ENCODE data around the gene NFX1.

NFX1 gene

DNA sequence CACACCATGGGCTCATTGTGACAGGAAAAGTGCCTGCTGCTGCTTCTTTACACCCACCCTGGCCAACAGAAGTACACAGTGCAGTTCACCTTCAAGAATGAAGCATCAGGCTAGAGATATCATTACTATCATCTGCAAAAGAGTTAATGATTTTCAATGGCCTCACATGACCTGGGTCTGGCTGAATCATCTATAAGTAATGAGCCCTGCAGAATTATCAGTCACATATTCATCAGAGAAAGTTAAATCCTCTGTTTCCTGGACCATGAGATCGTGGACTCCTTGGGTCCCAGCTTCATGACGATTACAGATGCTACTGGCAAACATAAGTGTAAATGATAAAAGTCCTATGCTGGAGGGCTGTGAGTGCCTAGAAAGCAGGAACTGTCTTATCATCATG, 34.1 kb upstream of the NFX1 start:
- peaks cover 65% of the 10 kb centered on the region for H3K36me3 Mint-ChIP-seq (ENCODE audit: insufficient read depth)
- no peaks in the 10 kb centered on the region for H3K27me3 Mint-ChIP-seq
- DNase-seq (no peak), ATAC-seq (replicated peaks) (no peak)
- peaks cover 2 to 3% of the 10 kb centered on the region in 2 donors for H3K4me1 Mint-ChIP-seq (ENCODE audit: low read depth in 2 of 2)
- H3K27ac Mint-ChIP-seq: no peak overlapping the region
- no peaks in the 10 kb centered on the region for H3K9me3 Mint-ChIP-seq
- H3K4me3 Mint-ChIP-seq: no peak overlapping the region

DNA sequence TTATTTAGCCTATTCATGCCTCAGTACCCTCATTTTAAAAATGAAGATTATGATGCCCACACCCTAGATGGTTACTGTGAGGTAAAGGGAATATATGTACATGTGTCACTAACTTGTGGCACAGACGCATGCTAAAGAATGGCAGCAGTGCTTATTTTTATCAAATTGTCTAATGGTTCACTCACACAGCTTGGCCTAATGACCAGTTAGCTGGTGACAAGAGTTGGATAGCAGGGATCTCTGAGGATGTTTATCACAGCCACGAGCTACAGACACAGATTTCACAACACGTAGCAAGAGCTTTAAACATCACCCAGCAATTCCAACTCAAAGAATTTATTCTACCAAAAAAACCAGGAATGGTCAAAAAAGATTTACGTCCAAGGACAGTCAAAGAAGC, 33.0 kb upstream of the NFX1 start:
- Mint-ChIP-seq H3K36me3 (ENCODE audit: insufficient read depth) (peaks cover 73% of the 10 kb centered on the region), H3K4me1 (ENCODE audit: low read depth in 2 of 2) (peaks cover 2 to 3% of the 10 kb centered on the region in 2 donors)

DNA sequence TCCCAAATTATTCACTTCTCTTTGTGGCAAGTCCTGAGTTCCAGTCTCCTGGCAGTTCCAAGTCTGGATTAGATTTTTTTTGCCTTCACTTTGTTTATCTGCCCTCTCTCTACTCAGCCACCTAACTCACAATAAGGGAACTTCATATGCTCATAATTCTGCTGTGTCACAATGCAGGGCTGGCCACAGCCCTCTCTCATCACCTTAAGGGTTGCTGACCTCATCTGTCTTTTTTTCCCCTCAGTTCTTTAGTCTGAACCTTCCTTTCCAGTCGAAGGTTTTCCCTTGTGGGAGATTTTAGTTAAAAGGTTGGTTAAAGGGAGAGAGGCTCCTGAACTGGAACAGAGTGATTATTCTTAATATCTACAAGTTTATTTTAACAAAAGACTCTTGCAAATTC, 29.9 kb upstream of the NFX1 start:
- DNase-seq: no peak
- no peak for ATAC-seq (replicated peaks)
- H3K4me1 Mint-ChIP-seq (ENCODE audit: low read depth in 2 of 2): peaks cover 19 to 25% of the 10 kb centered on the region in 2 donors
- no peaks in the 10 kb centered on the region for H3K27me3 Mint-ChIP-seq
- no peaks in the 10 kb centered on the region for H3K9me3 Mint-ChIP-seq
- no peak overlapping the region for H3K4me3 Mint-ChIP-seq
- H3K36me3 Mint-ChIP-seq (ENCODE audit: insufficient read depth): peaks cover 65% of the 10 kb centered on the region
- no peak overlapping the region for H3K27ac Mint-ChIP-seq

More for the DNA sequence above, 33.0 kb upstream of the NFX1 start:
- no peak for DNase-seq
- Mint-ChIP-seq H3K4me3 (no peak overlapping the region), H3K27me3 (no peaks in the 10 kb centered on the region), H3K27ac (no peak overlapping the region), H3K9me3 (no peaks in the 10 kb centered on the region)
- ATAC-seq (replicated peaks): no peak

DNA sequence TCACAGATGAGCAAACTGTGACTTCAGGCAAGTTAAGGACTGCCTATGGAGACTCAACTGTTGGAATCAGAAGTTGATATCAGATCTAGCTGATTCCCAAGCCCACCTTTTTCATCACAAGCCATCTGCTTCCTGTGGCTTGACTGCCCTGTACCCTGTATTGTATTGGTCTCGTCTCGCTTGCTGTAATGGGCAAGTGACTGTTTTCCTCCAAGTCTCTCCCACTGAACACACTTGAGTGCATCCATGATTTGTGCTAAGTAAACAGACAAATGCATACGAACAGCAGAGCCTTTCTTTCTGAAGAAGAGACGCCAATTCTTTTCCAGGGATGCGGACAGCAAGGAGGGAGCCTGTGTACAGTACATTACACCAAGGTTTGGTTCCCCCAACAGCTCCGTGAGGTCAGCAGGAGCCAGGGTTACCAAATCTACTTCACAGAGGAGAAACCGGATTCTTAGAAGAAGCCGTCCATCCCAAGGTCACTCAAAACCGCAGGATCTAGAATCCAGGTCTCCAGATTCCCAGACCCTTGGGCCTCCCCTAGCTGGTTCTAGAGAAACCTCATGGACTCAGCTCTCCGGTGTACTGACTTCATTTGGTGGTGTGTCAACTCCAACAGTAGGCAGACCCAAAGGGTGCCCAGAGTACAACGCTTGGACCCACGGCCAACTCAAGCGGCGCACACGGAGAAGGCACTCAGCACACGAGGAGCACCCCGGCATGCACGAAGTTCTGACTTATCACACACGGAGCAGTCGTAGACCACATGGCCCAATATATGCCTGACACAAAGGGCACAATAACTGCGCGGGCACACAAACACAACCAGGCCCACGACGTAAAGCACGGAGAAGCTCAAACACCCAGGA, 26.9 kb upstream of the NFX1 start:
- ATAC-seq (replicated peaks) (no peak), DNase-seq (peak in 1 of 3 experiments; percentile 10)
- H3K36me3 Mint-ChIP-seq (ENCODE audit: insufficient read depth): peaks cover 54% of the 10 kb centered on the region
- H3K27ac Mint-ChIP-seq: peak overlapping the region; percentile 91 to 97
- H3K4me3 Mint-ChIP-seq: peak overlapping the region; percentile 88 to 96
- no peaks in the 10 kb centered on the region for H3K9me3 Mint-ChIP-seq
- peaks cover 35 to 44% of the 10 kb centered on the region in 2 donors for H3K4me1 Mint-ChIP-seq (ENCODE audit: low read depth in 2 of 2)
- no peaks in the 10 kb centered on the region for H3K27me3 Mint-ChIP-seq

DNA sequence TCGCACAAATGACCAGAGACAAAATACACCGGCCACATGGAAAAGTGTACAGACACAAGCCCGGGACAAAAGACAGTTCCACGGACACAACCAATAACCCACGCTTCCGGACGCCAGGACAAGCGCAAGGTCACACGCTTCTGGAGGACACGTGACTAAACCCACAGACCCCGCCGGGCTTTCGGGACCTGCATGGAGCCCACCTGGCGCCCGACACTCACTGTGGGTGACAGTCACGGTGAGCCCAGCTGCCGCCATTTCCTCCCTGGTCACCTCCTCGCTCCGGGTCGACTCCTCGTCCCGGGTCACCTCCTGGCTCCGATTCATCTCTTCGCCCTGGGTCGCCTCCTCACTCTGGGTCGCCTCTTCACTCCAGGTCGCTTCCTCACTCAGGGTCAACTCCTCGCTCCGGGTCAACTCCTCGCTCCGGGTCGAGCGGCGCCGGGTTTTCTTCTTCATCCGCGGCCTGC, 26.3 kb upstream of the NFX1 start:
- H3K9me3 Mint-ChIP-seq: no peaks in the 10 kb centered on the region
- H3K27me3 Mint-ChIP-seq: no peaks in the 10 kb centered on the region
- DNase-seq: no peak
- peak overlapping the region; percentile 88 to 96 for H3K4me3 Mint-ChIP-seq
- H3K27ac Mint-ChIP-seq: peak overlapping the region; percentile 91 to 97
- H3K4me1 Mint-ChIP-seq (ENCODE audit: low read depth in 2 of 2): peaks cover 32 to 44% of the 10 kb centered on the region in 2 donors
- peak; percentile 2 for ATAC-seq (replicated peaks)
- H3K36me3 Mint-ChIP-seq (ENCODE audit: insufficient read depth): peaks cover 48% of the 10 kb centered on the region

DNA sequence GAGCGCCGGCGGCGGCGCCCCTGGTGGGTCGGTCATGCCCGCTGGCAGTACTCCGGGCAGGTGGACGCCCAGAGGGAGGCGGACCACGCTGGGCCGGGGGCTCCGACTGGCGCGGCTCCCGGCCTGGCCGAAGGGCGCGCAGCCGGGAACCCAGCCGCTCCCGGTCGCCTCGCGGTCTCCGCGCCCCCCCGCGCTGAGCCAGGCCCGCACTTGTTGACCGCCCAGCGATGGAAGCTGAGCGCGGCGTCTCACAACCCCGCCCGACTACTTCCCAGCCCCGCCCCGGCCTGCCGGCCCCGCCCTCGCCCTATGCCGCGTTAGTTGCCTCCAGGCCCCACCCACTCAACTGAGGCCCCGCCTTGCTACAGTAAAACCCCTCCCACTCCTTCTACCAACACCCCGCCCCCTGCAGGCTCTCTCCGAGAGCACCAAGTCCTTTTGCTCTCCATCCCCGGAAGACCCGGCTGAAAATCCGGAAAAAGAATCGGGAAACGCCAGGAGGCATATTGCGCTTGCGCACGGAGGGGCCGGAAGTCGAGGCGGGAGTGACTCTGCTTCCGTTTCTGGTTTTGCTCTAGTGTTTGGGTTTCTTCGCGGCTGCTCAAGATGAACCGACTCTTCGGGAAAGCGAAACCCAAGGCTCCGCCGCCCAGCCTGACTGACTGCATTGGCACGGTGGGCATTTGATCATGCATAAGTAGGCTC, 25.7 kb upstream of the NFX1 start, which contains the start of the genes BAG1 and CHMP5:
Gene BAG1 (minus strand): TSS at position 236 of the 705 bp plus-strand sequence.
Gene CHMP5 (plus strand): TSS at position 577 of the 705 bp plus-strand sequence. CDS start 30 bp downstream, at position 607.
- peaks cover 32 to 44% of the 10 kb centered on the region in 2 donors for H3K4me1 Mint-ChIP-seq (ENCODE audit: low read depth in 2 of 2)
- peaks cover 47% of the 10 kb centered on the region for H3K36me3 Mint-ChIP-seq (ENCODE audit: insufficient read depth)
- H3K4me3 Mint-ChIP-seq: peak within 1 kb of the TSS; percentile 88 to 96
- ATAC-seq (replicated peaks) (peak; percentile 84), DNase-seq (peak; percentile 99 to 100 (median 99))
- H3K27me3 Mint-ChIP-seq: no peaks in the 10 kb centered on the region
- H3K9me3 Mint-ChIP-seq: no peaks in the 10 kb centered on the region
- peak within 1 kb of the TSS; percentile 91 to 97 for H3K27ac Mint-ChIP-seq

DNA sequence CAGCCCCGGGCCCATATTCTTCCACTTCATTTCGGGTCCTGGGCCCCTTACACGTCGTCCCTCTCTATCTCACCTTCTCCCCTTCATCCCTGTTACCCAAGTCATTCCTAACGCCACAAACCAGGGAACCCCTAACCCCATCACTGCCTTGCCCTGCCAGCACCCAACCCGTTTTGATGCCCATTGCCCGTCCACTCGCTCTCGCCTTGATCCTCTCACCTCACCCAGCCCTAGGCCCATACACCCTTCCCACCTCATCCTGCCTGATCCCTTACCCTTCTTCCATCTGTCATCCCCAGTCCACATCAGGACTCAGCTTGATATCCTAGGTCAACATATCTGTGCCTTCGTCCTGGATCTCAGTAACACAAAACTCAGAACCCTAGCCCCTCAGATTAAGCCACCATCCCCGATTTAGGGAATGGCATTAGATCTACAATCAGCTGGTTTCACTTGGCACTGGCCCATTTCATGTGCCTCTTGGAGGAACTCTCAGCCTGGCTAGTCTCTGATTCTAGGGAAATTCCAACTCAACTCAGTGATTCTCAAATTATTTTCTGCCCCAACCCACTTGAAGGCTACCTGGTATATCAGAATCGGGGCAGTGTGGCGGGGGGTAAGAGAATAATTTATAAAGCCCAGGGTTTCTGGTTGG, 25.0 kb upstream of the NFX1 start:
- Mint-ChIP-seq H3K9me3 (no peaks in the 10 kb centered on the region), H3K27ac (peak overlapping the region; percentile 91 to 97), H3K27me3 (no peaks in the 10 kb centered on the region), H3K36me3 (ENCODE audit: insufficient read depth) (peaks cover 52% of the 10 kb centered on the region), H3K4me3 (peak overlapping the region; percentile 88 to 96), H3K4me1 (ENCODE audit: low read depth in 2 of 2) (peaks cover 32 to 44% of the 10 kb centered on the region in 2 donors)
- DNase-seq: peak in 1 of 3 experiments; percentile 16
- ATAC-seq (replicated peaks): no peak

DNA sequence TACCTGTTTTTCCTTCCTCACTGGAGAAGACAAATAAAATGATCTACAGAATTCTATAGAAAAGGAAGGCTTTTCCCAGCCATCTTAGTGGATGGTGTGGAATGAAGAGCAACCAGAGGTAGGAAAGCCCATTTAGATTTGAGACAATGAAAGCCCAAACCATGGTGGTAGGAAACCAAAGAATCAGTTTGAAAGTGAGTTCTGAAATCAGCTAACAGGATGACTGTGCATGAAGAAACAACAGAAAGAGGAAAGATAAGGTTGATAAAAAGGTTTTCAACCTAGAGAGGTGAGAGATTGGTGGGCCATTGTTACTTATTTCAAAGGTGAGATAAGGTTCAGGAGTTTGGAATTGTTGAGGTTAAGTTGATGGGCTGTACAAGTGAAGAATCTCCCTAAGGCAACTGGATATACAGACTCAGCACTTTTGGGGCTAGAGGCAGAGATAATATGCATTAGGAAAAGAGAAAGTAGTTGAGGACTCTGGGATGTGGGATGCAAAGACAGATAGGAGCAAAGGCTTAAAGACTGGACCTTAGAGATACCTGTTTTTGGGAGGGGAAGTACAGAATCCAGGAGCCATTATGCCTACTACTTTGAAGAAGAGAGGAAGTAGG, 23.1 kb upstream of the NFX1 start:
- DNase-seq (no peak), ATAC-seq (replicated peaks) (no peak)
- no peak overlapping the region for H3K4me3 Mint-ChIP-seq
- H3K36me3 Mint-ChIP-seq (ENCODE audit: insufficient read depth): peaks cover 58% of the 10 kb centered on the region
- peaks cover 32 to 44% of the 10 kb centered on the region in 2 donors for H3K4me1 Mint-ChIP-seq (ENCODE audit: low read depth in 2 of 2)
- H3K27me3 Mint-ChIP-seq: no peaks in the 10 kb centered on the region
- no peaks in the 10 kb centered on the region for H3K9me3 Mint-ChIP-seq
- no peak overlapping the region for H3K27ac Mint-ChIP-seq

DNA sequence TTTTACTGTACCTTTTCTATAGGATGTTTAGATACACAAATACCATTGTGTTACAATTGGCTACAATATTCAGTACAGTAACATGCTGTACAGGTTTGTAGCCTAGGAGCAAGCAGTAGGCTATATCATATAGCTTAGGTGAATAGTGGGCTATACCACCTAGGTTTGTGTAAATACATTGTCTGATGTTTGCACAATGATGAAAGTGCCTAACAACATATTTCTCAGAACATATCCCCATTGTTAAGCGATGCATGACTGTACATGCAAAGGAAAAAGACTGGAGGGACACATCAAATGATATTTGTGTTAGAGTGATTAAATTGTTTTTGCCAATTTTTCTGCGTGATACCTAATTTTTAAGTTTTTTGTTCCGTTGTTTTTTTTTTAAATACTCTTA, 20.2 kb upstream of the NFX1 start:
- peaks cover 61% of the 10 kb centered on the region for H3K36me3 Mint-ChIP-seq (ENCODE audit: insufficient read depth)
- H3K9me3 Mint-ChIP-seq: no peaks in the 10 kb centered on the region
- no peak overlapping the region for H3K4me3 Mint-ChIP-seq
- peaks cover 20 to 29% of the 10 kb centered on the region in 2 donors for H3K4me1 Mint-ChIP-seq (ENCODE audit: low read depth in 2 of 2)
- H3K27ac Mint-ChIP-seq: no peak overlapping the region
- no peaks in the 10 kb centered on the region for H3K27me3 Mint-ChIP-seq
- ATAC-seq (replicated peaks) (no peak), DNase-seq (no peak)

DNA sequence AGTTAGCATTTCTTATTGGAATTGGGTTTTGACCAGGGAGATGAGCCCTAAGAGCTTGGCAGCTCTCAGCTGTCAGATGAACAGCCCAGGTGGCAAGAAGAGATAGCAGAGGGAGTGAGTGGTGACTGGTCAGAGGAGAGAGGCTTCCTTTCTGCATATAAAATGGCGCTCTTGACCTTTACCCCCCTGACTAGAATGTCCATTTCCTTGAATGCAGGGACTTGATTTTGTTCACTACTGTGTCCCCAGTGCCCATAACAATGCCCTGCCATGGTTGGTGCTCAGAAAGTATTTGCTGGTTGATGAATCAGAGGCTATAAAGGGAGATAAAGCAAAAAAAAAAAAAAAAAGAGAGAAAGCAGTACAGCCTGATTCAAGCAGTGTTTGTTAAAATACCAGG, 18.3 kb upstream of the NFX1 start:
- Mint-ChIP-seq H3K27me3 (no peaks in the 10 kb centered on the region), H3K9me3 (no peaks in the 10 kb centered on the region), H3K27ac (peak overlapping the region in 1 of 2 donors; percentile 30), H3K4me3 (no peak overlapping the region), H3K4me1 (ENCODE audit: low read depth in 2 of 2) (peaks cover 6 to 12% of the 10 kb centered on the region in 2 donors), H3K36me3 (ENCODE audit: insufficient read depth) (peaks cover 75% of the 10 kb centered on the region)
- DNase-seq: no peak
- ATAC-seq (replicated peaks): no peak

DNA sequence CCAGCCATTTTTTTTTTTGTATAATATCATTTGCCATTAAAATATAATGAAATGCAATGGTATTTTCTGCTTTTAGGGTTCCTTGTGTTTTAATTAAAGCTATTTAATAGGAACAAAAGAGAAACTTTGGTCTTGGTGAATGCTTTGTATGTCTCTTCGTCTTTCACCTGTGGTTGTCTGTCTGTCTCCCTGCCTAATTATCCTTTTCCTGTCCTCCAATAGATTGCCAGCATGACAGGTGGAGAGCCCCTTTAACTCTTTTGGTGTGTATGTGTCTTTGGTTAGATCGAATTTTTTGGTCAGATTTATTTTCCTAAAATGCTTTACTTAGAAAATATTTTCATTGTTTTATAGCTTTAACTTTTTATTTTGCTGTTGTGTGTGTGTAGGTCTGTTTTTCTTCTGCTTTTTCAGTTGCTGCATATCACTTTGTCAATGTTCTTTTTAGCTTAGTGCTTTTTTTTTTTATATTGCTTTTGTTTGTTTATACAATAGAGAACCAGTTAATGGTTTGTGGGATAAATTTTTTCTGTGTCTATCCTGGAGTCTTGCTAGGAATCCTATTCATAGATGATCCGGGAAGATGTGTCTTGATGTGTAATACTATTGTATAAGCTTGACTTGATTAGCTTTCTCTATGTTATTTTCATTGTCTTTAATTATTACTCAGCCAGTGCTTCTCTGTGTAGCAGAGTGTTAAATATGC, 16.9 kb upstream of the NFX1 start:
- Mint-ChIP-seq H3K4me3 (no peak overlapping the region), H3K27ac (peak overlapping the region; percentile 25 to 65), H3K9me3 (no peaks in the 10 kb centered on the region), H3K27me3 (no peaks in the 10 kb centered on the region), H3K36me3 (ENCODE audit: insufficient read depth) (peaks cover 85% of the 10 kb centered on the region), H3K4me1 (ENCODE audit: low read depth in 2 of 2) (peaks cover 2 to 7% of the 10 kb centered on the region in 2 donors)
- no peak for DNase-seq
- ATAC-seq (replicated peaks): no peak

DNA sequence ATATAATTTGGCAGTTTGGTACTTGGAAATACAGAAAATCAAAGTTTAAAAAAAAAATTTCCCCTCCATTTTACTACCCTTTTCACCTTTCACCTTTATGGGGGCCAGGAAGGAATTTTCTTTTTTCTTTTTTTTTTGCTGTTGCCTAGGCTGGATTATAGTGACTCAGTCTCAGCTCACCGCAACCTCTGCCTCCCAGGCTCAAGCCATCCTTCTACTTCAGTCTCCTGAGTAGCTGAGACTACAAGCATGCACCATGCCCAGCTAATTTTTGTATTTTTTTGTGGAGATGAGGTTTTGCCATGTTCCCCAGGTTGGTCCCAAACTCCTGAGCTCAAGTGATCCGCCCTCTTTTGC, 16.4 kb upstream of the NFX1 start:
- Mint-ChIP-seq H3K4me1 (ENCODE audit: low read depth in 2 of 2) (peaks cover 2 to 7% of the 10 kb centered on the region in 2 donors), H3K27ac (peak overlapping the region; percentile 25 to 35), H3K9me3 (no peaks in the 10 kb centered on the region), H3K27me3 (no peaks in the 10 kb centered on the region), H3K36me3 (ENCODE audit: insufficient read depth) (peaks cover 90% of the 10 kb centered on the region), H3K4me3 (no peak overlapping the region)
- DNase-seq (no peak), ATAC-seq (replicated peaks) (no peak)

Measured in effector memory CD8-positive, alpha-beta T cell (primary cell).